HEK293T (cell line): ENCODE measurements around the gene NT5C3B.

ENCODE experiments used
- ARNT ChIP-seq: fragments of 450-650 bp; IDR thresholded peaks from 2 replicates; pipeline ENCODE4 v1.6.1; 2017; ENCODE audit warnings: mild to moderate bottlenecking
- BHLHE40 ChIP-seq: fragments of 450-650 bp; IDR thresholded peaks from 2 replicates; pipeline ENCODE4 v1.6.1; 2016; ENCODE audit warnings: mild to moderate bottlenecking, moderate library complexity, borderline replicate concordance
- ELF4 ChIP-seq: fragments of 450-650 bp; IDR thresholded peaks from 2 replicates; pipeline ENCODE4 v1.6.1; 2017; ENCODE audit warnings: antibody characterized with exemption
- FOXK2 ChIP-seq: fragments of 450-650 bp; IDR thresholded peaks from 2 replicates; pipeline ENCODE4 v1.6.1; 2016; ENCODE audit warnings: mild to moderate bottlenecking
- L3MBTL2 ChIP-seq: fragments of 450-650 bp; conservative IDR thresholded peaks from 2 replicates; pipeline ENCODE4 v1.6.1; 2016; ENCODE audit warnings: mild to moderate bottlenecking
- PKNOX1 ChIP-seq: fragments of 450-650 bp; IDR thresholded peaks from 2 replicates; pipeline ENCODE4 v1.6.1; 2016
- SP1 ChIP-seq: fragments of 450-650 bp; IDR thresholded peaks from 2 replicates; pipeline ENCODE4 v1.6.1; 2017
- SUZ12 ChIP-seq: fragments of 450-650 bp; IDR thresholded peaks from 2 replicates; pipeline ENCODE4 v1.6.1; 2016; ENCODE audit warnings: mild to moderate bottlenecking

DNA sequence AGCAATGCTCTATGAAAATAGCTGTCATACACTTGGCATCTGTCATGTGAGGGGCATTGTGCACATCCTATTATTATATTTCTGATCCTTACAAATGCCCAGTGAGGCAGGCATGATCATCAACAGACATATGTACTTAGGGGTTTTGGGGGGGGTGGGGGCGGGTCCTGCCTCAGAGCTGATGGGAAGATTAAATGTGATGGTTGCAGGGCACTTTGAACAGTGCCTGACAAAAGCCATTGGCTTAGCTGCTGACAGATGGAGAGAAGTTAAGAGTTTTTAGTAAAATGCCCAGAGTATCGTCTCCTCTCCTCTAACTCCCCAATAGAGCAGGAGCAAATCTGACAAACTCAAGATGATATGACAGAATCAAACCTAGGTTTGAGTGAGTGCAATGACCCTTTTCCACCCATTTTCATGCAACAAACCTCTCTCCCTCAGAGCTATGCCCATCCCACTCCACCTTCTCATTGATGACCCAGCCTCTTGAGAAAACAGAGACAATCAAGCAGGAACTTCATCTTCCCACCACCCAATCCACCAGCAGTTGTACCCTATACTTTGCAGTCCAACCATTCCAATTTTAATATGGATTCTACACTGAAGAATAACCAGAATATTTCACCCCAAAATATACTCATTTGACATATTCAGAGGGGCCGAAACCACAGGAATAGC is 24.4 kb upstream of the NT5C3B start:
- no peak for TF ChIP-seq L3MBTL2
- no peak for TF ChIP-seq ELF4
- TF ChIP-seq SP1, result no peak
- TF ChIP-seq ARNT, result no peak
- TF ChIP-seq FOXK2, result no peak
- no peak for TF ChIP-seq PKNOX1
- TF ChIP-seq SUZ12, result no peak
- TF ChIP-seq BHLHE40, result no peak
